GM21381 (cell line): Measurements from ENCODE around the gene ZNF839.
"Not testable (repeated sequence)": the region's sequence is repeated elsewhere in the genome, so short reads cannot be mapped to it uniquely, and the experiment has no call there.

Experiments
- ATAC-seq: cut with Tn5 transposase; IDR thresholded peaks from one replicate; pipeline ENCODE4 v1.9.1; 2021; ENCODE audit warnings: mild to moderate bottlenecking, moderate library complexity; ENCODE audit not compliant: unreplicated experiment

ZNF839 gene

DNA sequence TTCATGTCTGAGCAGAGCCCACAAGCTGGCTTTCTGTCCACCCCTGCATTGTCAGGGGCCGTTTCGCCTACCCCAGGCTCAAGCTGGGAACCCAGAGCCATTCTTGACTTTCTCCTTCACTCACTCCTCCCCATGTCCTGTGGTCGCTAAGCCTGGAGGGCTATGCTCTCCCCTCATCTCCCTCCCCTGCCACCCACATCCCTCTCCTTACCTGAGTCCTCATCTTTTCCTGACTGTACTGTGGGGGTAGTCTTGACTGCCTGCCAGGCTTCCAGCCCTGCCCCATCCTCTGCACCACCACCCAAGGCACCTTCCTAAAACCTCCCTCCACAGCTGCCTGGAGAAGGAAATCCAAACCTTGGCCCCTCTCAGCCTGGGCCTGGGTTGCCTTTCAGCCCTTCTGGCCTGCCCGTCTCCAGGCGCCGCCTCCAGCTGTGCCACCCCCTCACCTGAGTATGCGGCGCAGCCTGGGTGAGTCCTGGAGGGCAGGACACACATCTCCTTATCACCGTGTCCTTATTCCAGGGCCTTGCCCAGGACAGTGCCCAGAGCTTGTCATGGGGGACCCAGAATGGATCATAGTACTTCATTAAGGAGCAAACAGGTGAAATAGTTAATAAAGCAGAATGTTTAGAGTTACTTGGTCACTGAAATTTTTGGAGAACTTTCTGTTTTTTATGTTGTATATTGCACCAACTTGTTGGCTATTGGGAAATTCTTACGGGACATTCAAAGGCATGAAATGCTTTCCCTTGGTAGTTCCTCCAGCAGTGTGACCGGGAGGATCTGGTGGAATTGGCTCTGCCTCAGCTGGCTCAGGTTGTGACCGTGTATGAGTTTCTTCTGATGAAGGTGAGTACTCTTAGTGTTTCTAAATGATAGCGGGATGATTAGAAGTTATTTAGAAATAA is 14.5 kb downstream of the ZNF839 start:
- no peak for ATAC-seq

GRCh38 chr14:102335163-102335562 is 15.6 kb downstream of the ZNF839 start:
- ATAC-seq: no peak

DNA sequence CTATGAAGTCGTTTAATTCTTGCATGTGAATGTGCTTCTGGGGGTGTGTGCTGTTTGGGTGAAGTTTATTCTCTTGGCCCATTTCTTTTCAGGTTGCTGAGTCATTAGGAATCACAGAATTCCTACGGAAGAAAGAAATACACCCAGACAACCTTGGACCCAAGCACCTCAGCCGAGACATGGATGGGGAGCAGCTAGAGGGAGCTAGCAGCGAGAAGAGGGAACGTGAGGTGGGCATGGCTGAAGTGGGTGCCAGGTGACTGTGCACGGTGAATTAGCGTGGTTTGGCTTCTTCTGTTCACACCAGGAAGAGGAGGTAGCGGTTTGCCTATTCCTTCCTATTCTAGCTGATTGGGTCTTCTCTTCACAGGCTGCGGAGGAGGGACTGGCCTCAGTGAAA is 19.2 kb downstream of the ZNF839 start:
- no peak for ATAC-seq

DNA sequence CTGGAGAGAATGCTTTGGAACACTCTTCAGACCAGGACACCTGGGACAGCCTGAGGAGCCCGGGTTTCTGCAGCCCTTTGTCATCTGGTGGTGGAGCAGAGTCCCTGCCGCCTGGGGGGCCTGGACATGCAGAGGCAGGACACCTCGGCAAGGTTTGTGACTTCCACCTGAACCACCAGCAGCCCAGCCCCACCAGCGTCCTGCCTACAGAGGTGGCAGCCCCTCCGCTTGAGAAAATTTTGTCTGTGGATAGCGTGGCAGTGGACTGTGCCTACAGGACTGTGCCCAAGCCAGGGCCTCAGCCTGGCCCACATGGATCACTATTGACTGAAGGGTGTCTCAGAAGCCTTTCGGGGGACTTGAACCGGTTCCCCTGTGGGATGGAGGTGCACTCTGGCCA is 22.0 kb downstream of the ZNF839 start:
- no peak for ATAC-seq

DNA sequence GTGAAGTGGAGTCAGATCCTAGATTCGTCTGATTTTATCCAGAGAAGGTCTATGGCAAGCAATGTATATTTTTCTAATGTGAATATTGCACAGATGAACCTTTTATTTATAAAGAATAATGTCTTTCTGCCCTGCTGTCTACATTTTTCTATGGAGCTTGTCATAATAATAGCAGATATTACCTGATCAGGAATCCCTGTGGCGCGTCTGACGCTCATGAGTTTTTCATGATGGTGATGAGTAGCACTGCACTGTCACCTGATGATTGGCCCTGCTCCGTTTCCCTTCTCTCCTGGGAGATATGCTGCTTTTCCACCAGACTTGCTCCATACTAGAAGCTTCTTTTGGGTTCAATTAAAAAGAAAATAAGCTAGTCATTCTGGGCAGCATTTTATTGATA is 22.7 kb downstream of the ZNF839 start:
- ATAC-seq: no peak

DNA sequence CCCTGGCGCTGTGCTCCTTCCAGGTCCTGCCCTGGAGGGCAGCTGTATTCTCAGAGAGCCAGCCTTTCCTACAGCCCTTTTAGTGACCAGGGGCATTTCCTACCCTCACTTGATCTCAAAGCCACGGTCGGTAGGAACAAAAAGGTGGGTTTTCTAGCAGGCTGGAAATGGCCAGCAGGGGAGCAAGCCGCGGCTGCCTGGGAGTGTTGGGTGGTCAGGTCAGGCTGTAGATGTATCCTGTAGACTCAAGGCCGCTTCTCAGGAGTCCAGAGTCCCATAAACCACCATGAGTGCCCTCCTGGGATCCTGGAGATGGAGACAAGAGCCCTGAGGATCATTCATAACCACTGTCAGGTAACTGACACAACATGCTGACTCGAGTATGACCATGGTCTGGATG is 24.5 kb downstream of the ZNF839 start:
- ATAC-seq: no peak

DNA sequence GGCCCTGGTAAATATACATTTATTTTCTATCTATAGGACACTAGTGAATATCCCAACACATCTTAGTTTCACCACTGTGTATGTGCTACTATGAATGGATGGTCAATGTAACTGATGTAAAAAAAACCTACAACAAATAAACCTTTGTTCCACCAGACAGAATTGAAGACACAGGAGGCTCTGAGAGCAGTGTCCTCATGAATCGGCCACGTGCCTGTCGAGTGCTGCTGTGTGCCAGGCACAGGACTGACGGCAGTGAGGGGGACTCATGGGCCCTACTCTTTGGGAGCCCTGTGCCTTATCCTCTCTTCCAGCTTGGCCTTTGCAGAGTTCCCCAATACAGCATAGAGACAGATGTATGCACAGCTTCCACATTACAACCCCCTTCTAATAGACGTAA is 24.9 kb downstream of the ZNF839 start:
- ATAC-seq: no peak

DNA sequence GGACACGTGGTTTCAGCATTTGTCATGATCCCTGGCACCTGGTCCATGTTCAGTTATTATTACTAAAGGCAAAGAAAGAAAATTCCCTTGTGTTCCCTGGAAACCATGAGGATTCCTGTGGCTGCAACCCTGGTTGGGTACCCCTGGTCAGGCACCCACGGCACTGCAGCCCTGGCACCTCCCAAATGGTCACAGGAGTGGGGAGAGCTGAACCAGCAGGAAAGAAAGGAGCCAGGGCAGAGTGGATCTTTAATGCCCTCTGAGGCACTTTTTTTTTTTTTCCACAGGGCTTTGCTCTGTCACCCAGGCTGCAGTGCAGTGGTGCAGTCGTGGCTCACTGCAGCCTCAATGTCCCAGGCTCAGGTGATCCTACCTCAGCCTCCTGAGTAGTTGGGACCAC is 25.7 kb downstream of the ZNF839 start:
- ATAC-seq: no peak

DNA sequence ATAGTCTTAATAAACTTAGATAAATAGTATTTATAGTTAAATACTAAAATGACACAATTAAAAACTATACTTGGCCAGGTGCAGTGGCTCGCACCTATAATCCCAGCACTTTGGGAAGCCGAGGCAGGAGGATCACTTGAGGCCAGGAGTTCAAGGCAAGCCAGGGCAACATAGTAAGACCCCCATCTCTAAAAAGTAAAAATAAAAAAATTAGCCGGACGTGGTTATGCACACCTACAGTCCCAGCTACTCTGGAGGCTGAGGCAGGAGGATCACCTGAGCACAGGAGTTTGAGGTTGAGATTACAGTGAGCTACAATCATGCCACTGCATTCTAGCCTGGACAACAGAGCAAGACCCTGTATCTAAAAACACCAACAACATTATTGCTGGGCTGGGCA is 27.1 kb downstream of the ZNF839 start:
- no peak for ATAC-seq

GRCh38 chr14:102348376-102348775 is 28.8 kb downstream of the ZNF839 start:
- ATAC-seq: no peak

GRCh38 chr14:102351023-102351422 is 31.5 kb downstream of the ZNF839 start:
- no peak for ATAC-seq

DNA sequence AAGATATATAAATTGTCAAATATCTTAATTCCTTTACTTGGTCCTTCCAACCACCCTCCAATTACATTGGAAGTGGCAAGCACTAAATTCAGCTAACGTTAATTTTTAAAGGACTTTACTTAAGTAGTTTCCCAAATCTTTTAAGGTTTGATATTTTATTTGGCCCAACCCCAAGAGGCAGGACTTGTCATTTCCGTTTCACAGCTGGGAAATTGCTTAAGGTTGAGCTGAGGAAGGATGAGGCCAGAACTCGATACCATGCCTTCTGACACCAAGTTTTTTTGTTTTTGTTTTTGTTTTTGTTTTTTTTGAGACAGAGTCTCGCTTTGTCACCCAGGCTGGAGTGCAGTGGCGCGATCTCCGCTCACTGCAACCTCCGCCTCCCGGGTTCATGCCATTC is 32.0 kb downstream of the ZNF839 start:
- not testable (repeated sequence) for ATAC-seq

- ATAC-seq: no peak
Measured at GRCh38 chr14:102352213-102352612, 32.7 kb downstream of the ZNF839 start.

DNA sequence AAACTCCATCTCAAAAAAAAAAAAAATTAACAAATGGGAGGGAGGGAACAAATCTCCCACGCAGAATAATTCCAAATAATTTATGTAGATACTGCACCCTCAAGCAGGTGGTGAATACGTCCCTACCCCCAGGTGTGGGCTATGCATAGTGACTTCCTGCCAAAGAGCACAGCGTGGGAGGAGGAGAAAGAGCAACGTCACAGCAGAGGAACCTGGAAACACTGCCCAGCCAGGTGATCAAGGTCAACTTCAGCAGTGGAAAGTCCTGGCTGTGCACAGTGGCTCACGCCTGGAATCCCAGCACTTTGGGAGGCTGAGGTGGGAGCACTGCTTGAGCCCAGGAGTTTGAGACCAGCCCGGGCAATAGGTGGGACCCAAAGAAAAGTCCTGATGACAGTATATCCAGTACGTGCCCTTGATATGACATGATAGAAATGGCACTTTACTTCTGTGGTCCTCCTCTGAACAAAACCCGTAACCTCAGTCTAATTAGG is 33.6 kb downstream of the ZNF839 start:
- ATAC-seq: no peak

GRCh38 chr14:102356280-102356679 is 36.7 kb downstream of the ZNF839 start:
- no peak for ATAC-seq

GRCh38 chr14:102359341-102359740 is 39.8 kb downstream of the ZNF839 start:
- ATAC-seq: no peak

- no peak for ATAC-seq
Measured at GRCh38 chr14:102360388-102360787, 40.8 kb downstream of the ZNF839 start.

GRCh38 chr14:102362084-102362483 is 42.5 kb downstream of the ZNF839 start:
- ATAC-seq: no peak

GRCh38 chr14:102362545-102363181 is 43.1 kb downstream of the ZNF839 start, which contains the start of the genes CINP and TECPR2:
CINP (minus strand) TSS chr14:102362890; CDS start chr14:102362851, 39 bp downstream.
TECPR2 (plus strand) TSS chr14:102362941; CDS start chr14:102376722, 13,781 bp downstream.
- peak; percentile 93 for ATAC-seq

DNA sequence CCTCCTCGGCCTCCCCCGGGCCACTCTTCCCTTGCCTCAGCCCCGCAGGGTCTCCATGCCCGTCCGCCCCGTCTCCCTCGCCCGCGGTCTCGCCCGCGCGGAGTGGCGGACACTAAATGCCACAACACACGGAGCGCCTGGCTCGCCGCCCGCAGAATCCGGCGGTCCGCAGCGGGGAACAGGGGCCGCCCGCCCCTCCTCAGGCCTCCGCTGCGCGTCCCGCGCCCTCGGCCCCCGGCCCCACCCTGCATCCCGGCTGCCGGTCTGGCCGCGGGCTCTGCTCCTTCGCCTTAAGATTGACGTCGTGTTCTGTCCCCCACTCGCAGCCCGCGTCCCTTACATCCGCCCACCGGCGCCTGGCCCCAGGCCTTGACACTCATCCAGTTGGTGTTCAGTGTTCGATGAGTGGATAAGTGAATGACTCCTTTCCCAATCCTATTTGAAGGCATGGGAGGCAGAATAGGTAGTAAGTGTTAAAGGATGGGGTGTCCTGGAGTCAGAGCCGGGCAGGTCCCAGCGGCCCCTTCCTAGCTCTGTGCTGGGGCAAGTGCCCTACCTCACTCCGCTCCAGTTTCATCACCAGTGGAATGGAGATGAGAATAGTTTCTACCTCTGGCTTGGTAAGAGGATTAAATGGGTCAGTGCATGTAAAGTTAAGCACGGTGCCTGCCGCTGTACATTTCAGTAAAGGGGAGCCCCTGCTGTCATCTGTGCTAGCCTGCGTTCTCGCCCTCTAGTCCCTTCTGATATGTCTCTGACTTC is 43.8 kb downstream of the ZNF839 start:
- peak; percentile 17 for ATAC-seq

DNA sequence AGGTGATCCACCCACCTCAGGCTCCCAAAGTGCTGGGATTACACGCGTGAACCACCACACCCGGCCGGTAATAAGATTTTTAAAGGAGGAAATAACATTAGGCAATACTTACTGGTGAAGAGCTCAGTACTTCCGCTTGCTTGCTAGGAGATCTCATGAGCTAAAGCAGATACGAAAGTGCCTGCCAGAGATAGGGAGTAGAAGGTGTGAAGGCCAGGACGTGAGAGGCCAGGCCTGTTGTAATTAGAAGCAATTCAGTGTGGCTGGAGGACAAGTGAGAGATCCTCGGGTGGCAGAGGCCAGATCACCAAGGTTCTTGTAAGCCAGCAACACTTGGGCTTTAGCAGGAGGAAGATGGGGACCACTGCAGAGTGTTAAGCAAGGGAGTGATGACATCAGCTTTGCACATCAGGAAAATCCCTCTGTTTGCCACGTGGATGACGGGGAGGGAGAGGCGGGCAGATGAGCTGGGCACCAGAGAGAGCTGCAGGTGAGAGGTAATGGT is 50.8 kb downstream of the ZNF839 start:
- ATAC-seq: no peak
